NCI-H2081 treated with DMSO at 0.1 percent for 48 hours (cell line): Measurements from ENCODE around the gene HIBCH.
"Not testable (repeated sequence)": the region's sequence is repeated elsewhere in the genome, so short reads cannot be mapped to it uniquely, and the experiment has no call there.

Experiments
- DNase-seq: peaks from one replicate; lab custom pipeline; 2025; lab: John Stamatoyannopoulos, UW

The HIBCH gene, protein sequence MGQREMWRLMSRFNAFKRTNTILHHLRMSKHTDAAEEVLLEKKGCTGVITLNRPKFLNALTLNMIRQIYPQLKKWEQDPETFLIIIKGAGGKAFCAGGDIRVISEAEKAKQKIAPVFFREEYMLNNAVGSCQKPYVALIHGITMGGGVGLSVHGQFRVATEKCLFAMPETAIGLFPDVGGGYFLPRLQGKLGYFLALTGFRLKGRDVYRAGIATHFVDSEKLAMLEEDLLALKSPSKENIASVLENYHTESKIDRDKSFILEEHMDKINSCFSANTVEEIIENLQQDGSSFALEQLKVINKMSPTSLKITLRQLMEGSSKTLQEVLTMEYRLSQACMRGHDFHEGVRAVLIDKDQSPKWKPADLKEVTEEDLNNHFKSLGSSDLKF

DNA sequence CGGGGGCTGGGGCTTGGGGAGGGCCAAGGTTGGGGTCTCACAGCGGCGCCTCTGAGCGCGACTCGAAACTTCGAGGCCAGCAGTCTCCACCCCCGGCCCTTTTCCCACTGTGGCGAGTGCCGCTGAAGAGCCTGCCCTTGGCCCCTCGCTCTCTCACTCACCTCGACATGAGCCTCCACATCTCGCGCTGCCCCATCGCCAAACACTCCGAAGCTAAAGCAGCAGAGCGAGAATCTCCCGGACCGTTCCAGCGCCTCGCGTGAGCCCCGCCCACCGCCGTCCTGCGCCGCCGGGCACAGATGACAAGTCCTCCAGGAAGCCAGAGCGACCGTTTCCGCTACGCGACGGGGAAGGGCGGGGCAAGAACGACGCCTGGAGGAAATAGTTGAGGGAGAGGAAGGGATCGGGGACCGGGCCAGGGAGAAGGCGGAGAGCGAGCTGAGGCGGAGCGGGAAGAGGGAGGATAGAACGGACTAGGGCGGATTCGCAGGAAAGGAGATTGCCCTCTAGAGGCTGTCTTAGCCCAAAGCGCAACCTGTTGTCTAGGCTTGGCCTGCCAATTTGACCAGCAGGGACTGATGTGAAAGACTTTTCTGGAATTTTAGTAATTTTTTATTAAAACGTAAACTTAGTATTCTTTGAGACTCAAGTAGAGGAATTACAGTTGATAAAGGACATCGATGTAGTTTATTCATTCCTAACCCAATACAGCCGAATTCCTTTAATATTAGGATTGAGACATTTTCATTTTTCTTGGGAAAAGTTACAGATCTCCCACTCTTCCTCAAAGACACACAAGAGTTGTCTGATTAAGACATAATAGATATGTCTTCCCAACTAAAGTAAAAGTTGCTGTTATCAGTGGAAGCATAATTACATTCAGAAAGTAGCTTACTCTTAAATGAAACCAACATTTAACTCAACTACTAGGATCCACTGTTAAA lies at the start of gene HIBCH:
TSS of gene HIBCH (minus strand) at position 272 of the 944 bp plus-strand sequence. CDS start at position 196, 76 bp downstream.
- peak; percentile 87 for DNase-seq

DNA sequence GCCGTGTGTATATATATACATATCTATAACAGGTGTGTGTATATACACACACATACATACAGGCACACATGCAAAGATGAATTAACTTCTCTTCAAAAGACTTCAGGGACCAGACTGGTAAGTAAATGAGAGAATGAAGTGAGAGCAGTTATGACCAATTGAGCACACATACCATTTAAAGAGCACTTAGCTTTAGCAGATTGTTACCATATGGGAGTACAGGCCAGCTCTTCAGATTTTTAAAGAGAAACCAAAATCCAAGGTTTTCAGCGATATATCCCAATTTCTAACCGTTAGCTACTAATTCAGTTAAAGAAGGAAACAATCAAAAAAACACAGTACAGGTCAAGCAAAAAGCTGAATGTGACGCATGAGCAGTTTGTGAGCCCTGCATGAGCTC lies 47.5 kb upstream of the HIBCH start:
- no peak for DNase-seq

DNA sequence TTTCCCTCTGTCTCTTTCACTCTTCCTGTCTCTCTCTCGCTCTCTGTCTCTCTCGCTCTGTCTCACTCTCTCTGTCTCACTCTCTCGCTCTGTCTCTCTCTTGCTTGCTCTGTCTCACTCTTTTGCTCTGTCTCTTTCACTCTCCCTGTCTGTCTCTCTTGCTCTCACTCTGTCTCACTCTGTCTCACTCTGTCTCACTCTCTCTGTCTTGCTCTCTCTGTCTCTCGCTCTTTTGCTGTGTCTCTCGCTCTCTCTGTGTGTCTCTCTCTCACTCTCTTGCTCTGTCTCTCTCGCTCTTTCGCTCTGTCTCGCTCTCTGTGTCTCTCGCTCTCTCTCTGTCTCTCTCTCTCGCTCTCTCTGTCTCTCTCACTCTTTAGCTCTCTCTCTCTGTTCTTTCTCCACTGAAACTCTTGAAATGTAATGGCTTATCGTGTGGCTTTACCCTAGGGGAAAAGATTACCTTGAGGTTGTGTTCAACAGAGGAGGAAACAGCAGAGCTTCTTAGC lies 46.7 kb upstream of the HIBCH start:
- DNase-seq = no peak

DNA sequence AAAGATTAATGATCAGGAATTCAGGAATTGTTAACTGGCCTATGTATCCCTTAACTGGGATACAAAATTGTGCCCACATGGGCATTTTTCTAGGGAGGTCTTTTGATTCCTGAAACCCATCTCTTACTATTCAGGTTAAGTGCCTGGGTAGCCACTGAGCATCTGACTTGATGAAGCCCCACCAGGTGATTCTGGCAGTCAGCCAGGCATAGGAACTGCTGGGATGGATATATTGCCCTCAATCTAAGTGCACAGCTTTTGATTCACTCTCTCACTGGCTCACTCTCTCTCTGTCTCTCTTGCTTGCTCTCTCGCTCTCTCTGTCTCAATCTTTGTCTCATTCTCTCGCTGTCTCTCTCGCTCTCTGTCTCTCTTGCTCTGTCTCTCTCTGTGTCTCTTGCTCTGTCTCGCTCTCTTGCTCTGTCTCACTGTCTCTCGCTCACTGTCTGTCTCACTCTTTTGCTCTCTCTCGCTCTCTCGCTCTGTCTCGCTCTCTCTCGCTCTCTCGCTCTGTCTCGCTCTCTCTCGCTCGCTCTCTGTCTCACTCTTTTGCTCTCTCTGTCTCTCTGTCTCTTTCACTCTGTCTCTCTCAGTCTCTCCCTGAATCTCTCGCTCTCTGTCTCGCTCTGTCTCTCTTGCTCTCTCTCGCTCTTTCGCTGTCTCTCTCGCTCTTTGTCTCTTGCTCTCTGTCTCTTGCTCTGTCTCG lies 46.0 kb upstream of the HIBCH start:
- no peak for DNase-seq

DNA sequence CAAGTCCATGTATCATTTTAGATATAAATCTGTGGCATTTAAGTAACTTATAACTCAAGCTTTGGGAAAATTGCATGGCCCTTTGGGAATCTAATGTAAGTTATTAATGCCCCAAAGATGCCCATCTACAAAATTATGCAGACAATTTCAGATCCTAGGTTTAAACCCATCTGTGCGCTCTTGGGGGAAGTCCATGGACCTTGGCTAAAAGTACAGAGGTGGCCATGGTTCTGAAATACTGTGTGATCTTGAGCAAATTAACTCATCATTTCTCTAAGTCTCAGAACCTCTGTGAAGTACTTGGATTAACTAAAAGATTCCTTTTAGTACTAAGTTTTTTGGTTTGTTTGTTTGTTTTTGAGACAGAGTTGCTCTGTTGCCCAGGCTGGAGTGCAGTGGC lies 43.3 kb upstream of the HIBCH start:
- no peak for DNase-seq

DNA sequence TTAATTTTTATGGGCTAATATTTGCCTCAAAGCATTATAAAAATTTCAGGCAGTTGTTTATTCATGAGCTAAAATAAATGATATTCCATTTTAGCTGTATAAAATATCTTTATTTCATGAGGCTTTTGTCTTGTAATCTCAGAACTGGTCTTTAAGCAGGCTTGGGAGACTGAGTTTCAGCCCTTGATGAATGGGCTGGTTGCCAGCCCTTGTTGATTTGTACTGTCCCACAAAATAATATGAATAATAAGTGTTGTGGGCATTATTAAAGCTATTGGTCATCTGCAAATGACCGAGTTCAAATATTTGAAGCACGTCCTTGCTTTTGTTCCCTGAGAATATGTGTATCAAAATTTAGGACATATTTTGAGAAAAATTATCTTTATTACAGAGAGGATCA lies 41.9 kb upstream of the HIBCH start:
- no peak for DNase-seq

DNA sequence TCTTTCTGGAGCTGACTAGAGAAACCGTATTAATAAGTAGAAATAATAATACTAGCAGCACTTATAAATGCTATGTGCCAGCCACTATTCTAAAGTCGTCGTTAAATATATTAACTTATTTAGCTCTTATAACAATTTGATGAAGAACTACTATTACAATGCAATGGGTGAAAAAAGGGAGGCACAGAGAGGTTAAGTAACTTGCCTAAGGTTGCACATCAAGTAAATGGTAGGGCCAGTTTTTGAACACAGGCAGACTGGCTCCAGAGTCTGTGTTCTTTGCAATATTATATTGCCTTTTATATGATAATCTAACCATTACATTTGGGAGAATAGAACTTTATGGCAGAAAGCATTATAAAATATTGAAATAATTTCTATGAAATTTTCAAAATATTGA lies 41.3 kb upstream of the HIBCH start:
- no peak for DNase-seq

DNA sequence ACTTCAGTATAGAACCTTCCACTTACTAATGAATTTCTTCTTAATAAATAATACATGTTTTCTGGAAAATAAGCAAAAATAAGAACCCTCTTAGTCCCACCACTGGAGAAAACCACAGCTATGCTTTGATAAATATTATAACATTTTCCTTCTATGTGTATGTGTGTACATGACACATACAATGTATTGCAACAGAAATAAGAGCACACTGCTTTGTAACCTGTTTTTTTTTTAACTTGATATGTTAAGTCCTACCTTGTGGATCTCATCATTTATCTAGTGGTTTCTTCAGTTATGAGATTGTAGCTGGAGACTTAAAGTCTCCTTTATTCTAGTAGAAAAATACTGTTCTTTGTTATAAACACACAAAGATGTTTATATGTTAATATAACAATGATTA lies 40.9 kb upstream of the HIBCH start:
- DNase-seq = no peak

DNA sequence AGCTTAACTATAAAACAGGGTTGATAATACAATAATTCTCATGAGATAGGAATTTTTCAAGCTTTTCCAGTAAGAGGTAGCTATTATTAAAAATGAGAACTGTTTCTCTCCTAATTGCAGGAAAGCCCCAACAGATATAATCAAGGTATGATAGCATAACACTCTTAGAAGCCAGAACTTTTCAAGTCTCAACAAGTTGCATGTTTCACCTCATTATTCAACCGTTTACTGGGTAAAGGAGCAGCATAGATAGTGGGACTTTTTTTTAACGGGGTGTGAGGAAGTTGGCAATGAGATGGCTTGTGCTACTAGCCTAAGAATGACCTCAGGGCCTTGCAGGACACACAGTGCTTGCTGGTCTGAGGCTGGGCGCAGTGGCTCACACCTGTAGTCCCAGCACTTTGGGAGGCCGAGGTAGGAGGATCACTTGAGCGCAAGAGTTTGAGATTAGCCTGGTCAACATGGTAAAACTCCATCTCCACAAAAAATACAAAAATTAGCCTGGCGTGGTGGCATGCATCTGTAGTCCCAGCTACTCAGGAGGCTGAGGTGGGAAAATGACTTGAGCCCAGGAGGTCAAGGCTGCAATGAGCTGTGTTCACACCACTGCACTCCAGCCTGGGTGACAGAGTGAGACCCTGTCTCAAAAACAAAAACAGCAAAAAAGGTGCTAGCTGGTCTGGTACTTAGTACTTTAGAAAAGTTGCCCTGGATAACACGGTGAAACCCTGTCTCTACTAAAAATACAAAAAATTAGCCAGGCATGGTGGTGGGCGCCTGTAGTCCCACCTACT lies 39.2 kb upstream of the HIBCH start:
- not testable (repeated sequence) for DNase-seq

DNA sequence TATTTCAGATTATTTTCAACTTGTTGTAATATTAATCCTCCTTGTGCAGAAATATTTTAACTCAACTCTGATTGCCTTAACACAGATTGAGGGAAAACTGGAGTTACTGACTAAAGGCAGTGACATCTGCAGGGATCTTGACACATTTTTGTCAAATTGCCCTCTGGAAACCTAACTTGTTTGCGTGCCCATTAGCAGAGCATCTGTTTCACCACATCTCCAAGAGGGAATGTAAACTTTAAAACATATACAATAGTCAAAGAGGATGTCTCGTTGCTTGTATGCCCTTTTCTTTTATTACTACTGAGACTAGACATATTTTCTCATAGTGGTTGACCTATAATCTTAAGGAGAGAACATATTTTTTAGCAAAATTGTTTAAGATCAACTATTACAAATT lies 38.0 kb upstream of the HIBCH start:
- DNase-seq = no peak

DNA sequence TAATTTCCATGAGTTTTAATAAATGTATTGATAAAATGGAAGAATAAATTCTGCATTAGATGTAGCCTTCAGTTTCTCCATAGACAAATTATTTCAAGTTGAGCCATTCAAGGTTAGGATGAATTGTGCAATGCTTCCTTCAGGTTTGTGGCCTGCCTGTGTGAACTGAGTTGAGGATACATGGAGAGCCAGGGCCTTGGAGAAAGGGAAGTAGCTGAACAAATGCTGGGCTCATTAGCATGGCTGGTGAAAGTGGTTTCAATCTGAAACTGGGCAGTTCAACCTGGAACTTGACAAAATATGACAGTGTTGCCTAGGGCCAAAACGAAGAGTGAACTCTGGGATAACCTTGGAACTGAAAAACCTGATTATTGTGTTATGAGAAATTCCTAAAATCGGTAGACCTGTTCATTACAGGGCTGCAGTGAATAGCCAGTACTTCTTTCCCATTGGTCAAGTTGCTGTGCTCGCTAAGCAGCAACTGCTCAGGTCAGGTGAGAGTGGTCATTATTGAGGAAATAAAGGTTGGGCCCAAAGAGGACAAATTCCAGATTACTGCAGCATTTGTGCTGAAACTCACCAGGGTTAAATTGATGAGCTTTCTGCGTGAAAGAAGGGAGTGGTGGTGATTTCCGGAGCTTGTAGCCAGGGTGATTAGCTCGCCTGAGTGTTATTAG lies 36.5 kb upstream of the HIBCH start:
- no peak for DNase-seq

DNA sequence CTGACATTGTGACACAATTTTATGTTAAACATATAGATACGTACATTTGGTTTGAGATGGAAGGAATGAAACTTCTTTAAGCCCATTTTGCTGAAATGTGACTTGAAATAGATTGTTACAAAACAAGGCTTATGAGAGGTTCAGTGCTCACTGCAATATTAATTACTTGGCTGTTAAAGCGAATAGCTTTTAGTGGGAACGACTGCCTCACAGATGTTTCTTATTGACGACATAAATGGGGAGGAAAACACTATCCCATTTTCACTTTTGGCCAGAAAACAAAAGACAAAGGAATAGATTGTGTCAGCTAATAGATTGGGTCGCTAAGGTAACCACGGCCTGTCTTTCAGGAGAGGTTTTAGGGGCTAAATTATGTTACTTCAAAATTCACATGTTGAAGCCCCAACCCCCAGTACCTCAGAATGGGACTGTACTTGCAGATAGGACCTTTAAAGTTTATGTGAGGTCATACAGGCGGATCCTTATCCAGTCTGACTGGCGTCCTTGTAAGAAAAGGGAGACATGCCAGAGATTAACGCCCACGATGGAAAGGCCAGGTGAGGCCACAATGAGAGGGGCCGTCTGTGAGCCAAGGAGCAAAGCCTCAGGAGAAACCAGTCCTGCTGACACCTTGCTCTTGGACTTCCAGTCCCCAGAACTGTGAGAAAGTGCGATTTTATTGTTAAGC lies 34.5 kb upstream of the HIBCH start:
- no peak for DNase-seq

DNA sequence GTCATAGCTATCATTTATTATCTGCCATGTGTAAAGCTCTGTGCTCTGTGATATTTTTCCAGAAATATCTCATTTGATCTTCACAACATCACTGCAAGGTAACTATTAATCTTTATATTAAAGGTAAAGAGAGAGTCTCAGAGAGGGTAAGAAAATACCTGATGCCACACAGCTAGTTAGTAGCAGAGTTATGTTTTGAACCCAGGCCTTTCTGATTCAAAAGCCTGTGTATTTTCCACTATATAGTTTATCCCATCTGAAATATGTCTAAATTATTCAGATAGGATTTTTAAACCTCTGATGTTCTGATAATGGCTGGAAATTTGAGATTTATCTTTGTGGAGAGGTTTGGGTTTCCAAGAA lies 33.9 kb upstream of the HIBCH start:
- no peak for DNase-seq

DNA sequence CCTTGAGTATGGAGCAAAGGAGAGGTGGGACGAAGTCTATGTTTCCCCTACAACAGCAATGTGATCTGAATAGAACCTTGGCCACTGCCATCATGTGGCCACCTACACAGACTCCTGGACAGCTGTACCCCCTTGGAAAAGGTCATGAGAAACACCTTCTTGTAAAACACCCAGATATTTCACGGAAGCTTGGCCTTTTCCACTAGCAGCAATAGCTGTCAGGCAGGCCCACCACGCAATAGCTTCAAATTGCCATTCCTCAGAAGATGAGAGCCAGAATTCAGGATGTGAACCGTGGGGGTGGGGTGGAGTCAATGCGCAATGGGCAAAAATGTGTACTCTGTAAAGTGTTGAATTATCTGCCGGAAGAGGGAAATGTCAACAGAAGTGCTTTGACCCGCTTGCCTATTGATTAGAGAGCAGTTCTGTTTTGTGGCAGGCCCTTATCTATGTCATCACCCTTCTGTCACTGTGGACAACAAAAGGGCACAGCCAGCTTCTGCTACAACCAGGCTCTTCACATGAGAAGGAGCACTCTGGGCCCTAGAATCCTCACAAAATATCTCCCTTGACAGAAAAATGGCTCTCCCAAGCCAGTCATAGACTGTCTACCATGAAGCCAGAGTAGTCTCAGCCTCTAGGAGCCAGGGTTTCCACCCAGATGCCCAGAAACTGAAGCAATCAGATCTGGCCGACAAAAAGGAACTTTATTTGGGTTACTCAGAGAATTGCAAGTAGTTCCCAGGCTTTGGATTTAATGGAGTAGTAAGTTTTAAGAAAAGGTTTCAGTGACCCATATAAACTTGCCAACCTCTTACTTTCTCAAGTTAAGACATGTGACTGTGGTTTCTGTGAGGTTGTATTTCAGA lies 33.3 kb upstream of the HIBCH start:
- no peak for DNase-seq

DNA sequence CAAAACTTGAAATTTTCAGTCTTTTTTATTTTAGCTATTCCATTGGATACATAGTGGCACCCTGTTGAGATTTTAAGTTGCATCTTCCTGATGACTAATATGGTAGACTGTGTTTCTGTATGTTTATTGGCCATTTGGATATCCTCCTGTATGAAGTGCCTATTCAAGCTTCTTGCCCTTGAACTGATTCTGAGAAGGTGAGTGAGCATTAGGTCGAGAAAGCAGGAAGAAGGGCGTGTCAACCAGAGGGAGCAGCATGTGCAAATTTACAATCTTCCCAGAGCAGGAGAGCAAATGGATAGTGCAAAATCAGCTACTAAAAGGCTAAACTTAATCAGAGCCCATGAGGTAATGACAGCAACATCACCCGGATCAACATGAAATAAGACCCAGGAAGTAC lies 32.3 kb upstream of the HIBCH start:
- DNase-seq = no peak

DNA sequence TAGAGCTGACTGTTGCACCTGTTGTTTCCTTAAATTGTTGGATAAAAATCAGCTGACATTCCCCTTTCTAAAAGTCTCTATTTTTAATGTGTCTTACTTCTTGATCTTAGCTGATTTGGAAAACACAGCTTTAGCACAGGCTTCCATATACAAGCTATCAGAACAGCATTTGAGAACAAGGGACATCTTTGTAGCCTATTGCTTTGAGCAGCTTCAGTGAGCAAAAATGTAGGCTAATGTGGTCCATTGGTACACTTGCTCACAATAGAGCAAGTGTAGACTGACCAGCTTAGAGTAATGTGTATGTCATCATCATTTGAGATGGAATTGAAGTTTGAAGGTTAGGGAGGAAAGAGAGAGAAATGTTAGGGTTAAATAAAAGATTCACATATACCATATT lies 30.7 kb upstream of the HIBCH start:
- no peak for DNase-seq

DNA sequence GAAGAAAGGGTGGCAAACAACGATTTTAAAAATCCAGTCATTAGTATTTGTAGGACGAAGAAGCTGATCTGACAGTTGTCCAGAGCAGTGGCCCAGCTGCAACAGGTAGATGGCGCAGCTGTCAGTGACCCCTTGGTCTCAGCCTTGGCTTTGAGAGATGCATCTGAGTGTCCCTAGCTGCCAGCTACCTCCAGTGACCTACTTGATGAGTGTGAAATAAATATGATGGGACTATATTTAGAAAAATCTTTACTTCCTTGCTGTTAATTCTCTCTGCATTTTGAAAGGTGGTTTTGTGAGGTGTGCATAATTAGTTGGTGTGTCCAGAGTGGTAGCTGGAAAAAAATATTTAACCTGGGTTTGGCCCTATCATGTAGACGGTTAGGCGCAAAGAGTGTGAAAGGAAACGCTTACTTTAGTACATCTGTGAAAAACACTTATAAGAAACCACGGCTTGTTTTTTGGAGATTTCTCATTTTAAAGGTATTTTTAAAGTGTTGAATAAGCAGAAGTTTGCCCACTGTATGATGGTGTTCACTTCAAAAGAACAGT lies 24.7 kb upstream of the HIBCH start:
- DNase-seq = no peak

DNA sequence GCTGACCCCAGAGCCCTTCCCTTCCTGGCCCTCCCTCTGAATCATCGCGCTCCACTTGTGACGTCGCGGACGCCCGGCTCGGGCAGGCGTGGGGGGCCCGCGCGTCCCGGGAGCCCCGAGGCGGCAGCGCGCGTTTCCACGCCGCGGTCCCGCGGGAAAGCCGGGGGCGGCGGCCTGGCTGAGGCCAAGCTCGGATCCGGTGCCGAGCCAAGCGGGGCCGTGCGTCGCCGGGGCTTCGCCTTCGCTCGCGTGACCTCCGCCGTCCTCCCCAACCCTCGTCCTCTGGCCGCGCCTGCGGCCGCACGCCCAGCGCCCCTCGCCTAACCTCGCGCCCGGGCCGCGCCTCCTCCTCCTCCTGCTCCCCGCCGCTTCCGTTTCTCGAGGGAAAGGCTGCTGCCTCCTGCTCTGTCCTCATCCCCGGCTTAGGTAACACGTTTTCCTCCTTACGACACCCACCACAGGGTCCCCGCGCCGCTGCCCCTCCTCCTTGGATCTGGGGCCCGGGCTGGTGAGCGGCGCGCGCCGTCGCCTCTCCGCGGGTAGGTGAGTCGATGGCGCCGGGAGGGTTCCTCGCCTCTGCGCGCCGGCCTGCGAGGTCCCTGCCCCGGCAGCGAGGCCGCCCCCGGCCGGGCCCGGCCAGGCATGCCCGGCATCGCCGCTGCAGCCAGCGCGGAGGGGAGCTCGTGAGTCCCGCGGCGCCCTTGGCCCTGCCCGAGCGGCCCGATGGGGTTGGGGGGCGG lies 24.1 kb upstream of the HIBCH start, which contains the start of gene INPP1:
TSS of gene INPP1 (plus strand) at position 54 of the 740 bp plus-strand sequence. CDS start 16,514 bp downstream, outside the sequence.
- DNase-seq = no peak
